HK-2 (cell line): ENCODE measurements around the gene SLC9A4.

ENCODE experiments used
- DNase-seq: peaks from one replicate; pipeline ENCODE4 v3.0.0-alpha.2; 2018; ENCODE audit not compliant: unreplicated experiment

SLC9A4 gene

DNA sequence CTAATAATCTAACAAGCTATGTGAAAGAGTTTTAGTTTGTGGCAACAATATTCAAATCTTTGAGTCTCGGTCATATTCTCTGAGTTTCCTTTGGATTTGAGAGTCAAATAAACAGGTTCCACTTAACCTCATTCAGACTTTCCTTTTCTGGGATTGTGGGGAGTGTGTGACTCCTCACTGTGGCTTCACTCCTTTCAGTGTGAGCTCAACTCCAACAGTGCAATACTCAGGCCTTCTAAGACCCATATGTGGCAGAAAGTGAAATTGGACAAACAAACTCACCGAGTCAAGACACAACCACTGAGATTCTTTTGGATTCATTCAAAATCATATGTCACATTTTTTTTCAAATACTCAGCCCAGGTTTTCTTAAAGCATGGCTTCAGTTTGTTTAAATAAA is 25.4 kb downstream of the SLC9A4 start:
- no peak for DNase-seq

DNA sequence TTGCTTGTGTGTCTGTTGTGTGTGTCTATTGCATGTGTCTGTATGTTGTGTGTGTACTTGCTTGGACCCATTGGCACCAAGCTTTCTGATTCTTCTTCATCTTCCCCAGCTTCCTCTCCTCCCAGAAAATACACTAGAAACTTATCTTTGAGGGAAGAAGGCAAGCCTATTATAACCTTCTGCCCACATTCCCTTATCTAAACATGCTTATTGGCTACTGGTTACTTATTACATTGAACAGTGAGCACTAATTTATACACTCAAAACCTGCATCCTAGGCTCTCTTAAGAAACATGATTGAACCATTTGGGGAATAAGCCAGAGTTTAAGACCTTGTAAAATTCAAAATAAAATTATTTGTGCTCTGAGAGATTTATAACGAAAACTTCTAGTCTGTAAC is 26.5 kb downstream of the SLC9A4 start:
- DNase-seq, result no peak

DNA sequence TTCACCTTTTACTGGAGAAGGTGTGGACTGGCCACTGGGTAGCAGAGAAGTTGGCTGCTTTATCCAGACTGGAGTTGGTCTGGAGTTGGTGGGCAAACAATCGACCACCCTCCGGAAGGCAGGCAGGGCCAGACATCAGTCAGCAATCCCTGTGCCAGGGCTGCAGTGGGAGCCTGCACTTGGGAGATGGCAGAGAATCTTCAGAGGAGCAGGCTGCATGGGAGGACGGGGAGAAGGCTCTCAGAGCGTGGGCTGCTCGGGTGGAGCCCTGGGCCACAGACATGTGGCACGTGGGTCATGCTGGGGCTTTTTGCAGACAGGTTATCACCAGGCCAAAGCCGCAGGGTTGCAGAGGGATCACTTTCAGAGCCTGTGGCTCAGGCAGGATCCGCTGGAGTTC is 29.6 kb downstream of the SLC9A4 start:
- no peak for DNase-seq

DNA sequence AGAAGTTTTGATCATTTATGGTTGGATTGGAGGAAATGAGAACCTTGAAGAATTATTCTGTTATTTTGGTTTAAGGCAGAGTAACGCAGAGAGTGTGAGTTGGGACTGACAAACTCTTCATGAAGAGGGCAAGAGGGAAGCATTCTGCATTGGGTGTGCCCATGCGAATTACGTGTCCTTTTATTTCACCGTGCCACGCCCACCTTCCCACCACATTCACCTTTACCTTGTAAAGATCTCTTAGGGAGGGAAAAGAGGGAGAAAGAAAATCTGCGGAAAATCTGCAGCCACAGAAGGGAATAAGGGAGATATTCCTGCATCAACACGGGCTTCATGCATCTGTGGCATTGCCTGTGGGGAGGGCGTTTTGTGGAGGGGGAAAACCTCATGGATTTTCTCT is 31.8 kb downstream of the SLC9A4 start:
- DNase-seq, result no peak

GRCh38 chr2:102505290-102505689 is 32.3 kb downstream of the SLC9A4 start:
- no peak for DNase-seq

GRCh38 chr2:102506743-102507142 is 33.7 kb downstream of the SLC9A4 start:
- no peak for DNase-seq

DNA sequence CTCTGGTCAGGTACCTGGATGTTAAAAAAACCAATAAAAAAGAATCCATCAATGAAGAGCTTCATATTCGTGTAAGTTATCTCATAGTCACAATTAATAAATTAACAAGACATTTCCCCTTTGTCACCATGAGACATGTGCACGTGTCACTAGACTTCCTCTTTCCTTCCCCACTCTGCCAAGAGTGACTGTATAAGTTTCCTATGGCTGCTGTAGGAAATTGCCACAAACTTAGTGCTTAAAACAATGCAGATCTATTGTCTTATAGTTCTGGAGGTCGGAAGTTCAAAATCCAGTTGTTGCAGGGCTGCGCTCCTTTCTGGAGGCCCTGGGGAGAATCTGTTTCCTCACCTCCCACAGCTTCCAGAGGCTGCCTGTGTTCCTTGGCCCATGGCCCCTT is 35.8 kb downstream of the SLC9A4 start:
- DNase-seq, result no peak

DNA sequence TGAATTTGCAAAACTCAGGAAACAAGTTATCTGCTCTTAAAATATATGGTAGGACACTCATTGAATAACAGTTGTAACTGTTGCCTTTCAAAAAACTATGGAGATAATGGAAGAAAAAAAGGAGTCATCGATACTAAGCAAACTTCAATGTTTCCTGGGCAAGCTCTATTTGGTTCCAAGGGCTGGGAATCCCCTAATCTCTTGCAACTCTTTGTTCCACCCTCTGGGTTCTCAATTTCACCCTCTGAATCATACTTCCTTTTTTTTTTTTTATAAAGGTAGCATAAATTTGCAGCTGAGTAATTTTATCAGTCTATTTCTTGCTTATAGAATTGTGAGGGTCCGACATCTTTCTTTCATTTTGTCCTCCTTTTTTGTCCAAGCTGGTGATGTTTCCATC is 36.7 kb downstream of the SLC9A4 start:
- no peak for DNase-seq

DNA sequence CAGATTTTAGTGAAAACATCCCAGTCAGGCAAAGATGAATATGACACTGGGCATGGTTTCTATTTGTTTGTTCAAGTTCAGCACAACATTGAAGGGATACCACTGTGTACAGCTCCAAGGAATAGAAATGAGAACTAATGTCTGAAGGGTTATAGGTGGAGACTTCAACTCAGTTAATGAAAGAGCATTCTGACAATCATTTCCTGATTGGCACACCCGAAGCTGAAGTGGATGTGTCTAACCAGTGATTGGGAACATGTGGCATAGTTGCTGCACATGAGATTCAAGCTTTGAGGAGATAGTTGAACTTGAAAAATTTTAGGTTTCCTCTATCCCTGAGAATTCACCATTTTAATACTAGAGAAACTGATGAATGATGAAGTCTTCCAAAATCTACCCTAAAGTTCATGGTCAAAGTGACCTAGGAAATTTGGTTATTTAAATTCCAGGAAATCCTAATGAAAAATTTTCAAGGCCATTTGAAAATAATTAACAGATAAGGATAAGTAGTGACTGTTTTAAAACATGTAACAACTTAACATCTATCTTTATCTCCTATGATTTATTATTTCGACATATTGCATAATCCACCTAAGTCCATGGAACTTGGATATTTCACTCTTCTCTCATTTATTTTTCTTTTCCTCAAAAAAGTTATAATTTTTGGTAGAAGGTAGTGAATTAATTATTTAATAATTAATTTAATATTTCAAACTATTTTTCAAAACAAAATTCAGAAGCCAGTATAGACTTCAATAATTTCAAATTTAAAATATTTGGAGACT is 38.0 kb downstream of the SLC9A4 start:
- DNase-seq, result no peak

- DNase-seq, result no peak
These were observed 39.1 kb downstream of the SLC9A4 start for GRCh38 chr2:102512161-102512560.

GRCh38 chr2:102513355-102513939 is 40.4 kb downstream of the SLC9A4 start:
- DNase-seq, result no peak

GRCh38 chr2:102514061-102514785 is 41.2 kb downstream of the SLC9A4 start:
- peak; percentile 17 for DNase-seq

GRCh38 chr2:102515851-102516250 is 42.8 kb downstream of the SLC9A4 start:
- no peak for DNase-seq

- DNase-seq, result no peak
These were observed 45.1 kb downstream of the SLC9A4 start for GRCh38 chr2:102518170-102518569.

DNA sequence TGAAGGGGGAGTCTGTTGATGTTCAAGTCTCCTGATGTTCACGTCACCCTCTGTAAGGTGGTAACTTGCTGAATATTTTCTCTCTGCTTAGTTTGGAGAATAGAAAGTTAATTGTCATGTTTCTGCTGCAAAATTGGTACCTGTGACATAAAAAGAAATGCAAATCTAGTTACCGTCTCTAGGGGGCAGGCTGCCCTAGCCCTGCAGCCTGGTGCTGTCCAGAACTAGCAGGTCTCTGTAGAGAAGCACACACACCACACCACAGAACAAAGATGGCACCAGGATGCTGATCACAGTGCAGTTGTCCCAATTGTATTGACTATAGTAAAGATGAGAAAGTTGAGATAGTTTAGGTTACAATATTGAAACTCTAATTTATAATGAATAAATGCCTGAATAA is 47.0 kb downstream of the SLC9A4 start:
- DNase-seq, result peak; percentile 8

- DNase-seq, result no peak
These were observed 47.8 kb downstream of the SLC9A4 start for GRCh38 chr2:102520801-102521200.

DNA sequence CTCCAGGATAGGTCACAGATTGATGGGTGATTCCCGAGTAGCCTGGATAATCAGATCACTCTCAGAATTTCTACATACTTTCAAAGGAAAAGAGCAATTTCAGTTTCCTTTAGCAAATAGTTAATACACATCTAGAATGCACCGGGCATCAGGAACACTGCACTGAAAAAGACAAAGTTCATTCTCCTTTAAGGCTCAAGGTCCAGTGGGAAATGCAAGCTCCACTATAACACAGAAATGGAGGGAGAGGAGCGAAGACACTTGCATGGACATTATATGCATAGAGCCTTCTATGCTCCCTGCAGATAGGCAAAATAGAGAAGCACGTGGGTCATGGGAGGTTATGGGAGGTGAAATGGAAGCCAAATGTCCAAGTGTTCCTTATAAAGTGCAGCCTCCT is 49.1 kb downstream of the SLC9A4 start:
- DNase-seq, result no peak

DNA sequence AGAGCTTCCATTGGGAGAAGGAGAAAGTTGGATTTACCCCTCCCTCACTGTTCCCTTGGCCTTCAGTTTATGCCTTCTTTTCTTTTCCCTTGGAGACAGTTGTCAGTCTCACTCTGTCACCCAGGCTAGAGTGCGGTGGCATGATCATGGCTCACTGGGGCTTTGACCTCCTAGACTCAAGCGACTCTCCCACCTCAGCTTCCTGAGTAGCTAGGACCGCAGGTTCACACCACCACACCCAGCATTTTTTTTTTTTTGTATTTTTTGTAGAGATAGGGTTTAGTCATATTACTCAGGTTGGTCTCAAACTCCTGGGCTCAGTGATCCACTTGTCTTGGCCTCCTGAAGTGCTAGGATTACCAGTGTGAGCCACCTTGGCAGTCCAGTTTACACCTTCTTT is 49.9 kb downstream of the SLC9A4 start:
- no peak for DNase-seq

DNA sequence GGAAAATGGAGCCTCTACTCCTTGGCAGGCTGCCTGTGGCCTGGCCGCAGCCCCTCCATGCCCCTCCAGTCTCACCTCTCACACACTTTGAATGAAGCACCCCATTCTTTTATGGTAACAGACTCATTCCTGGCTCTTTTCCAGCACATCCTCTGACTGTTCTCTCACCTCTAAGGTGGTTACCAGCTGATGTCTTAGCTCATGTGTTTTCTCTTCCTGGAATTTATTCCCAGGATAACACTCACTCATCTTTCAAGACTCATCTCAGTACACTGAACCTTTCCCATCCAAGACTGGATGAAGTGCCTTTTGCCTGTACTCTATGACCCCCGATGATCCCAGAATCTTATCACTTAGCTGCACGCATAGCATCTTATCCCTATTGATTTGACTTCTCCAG is 50.6 kb downstream of the SLC9A4 start:
- DNase-seq, result no peak

GRCh38 chr2:102527086-102527485 is 54.1 kb downstream of the SLC9A4 start:
- no peak for DNase-seq

DNA sequence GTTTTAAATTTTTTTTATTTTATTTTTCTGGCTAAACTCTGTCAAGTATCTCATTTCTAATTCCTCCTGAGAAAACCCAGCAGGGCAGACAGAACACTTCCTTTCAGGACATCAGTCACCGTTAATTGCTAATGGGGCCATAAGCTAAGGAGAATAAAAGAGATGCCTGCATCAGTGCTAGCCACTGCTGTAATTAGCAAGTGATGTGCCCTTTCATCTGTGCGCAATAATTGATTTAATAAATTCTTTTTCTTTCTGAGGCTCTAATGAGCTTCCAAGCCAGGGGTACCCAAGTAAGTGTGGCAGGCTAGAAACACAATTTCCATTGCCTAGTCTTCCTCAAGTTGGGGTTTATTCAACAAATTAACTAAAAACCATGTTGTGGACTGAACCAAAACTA is 65.5 kb downstream of the SLC9A4 start:
- DNase-seq, result no peak

DNA sequence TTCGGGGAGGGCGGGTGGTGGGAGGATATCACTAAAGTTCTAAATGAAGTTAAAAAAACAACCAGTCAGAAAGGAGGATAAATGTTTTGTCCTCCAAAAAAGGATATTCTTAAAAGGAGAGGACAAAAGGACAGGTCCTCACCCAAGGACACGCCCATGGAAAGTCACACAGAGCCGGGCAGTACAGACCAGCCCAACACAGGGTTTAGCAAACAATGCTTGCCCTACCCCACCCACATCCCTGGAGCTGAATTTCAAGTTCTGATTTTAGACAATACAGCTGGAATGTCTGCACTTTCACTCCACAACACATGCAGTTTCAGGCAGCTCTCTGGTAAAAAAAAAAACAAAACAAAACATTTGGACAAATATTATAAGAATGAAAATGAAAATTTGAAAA is 67.9 kb downstream of the SLC9A4 start:
- DNase-seq, result no peak

DNA sequence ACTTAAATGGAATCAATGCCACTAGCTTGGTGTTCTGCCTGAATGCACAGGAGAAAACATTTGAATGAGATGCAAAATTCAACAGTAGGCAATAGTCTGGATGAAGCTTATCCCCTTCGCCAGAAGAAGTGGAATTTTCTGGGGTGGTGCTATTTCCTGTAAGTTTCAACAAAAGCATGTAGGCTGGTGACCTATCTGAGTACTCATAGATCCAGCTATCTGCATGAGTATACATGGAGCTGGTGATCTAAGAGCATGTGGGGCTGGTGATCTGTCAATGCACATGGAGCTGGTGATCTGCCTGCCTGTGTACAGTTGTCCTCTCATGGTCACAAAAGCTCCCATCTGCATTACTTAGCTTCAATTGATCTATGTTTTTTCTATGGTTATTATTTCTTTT is 71.2 kb downstream of the SLC9A4 start:
- no peak for DNase-seq
